Mesenchymal stem cell (in vitro differentiated cells and primary cell): ENCODE data around the gene RIMBP3B.
"Not testable (repeated sequence)": the region's sequence is repeated elsewhere in the genome, so short reads cannot be mapped to it uniquely, and the experiment has no call there.

Experiments
- DNase-seq: peaks from one replicate; pipeline ENCODE4 v3.0.0-alpha.2; 2013
- H2AFZ ChIP-seq: one replicate; pipeline ENCODE4 v1.6.1; 2013; ENCODE audit warnings: low read depth, mild to moderate bottlenecking, control low read depth, inconsistent platforms, low read length, moderate library complexity
- H2AK5ac ChIP-seq: 2 replicates; pipeline ENCODE4 v1.6.1; 2013; ENCODE audit warnings: low read length, moderate library complexity, mild to moderate bottlenecking, inconsistent platforms; ENCODE audit not compliant: severe bottlenecking
- H2BK120ac ChIP-seq: one replicate; pipeline ENCODE4 v1.6.1; 2013; ENCODE audit warnings: low read depth, mild to moderate bottlenecking, inconsistent platforms, low read length, moderate library complexity
- H2BK12ac ChIP-seq, 2 experiments: one replicate each; pipeline ENCODE4 v1.6.1; 2013; ENCODE audit warnings: inconsistent platforms in 2 of 2, low read length in 2 of 2, mild to moderate bottlenecking in 2 of 2, moderate library complexity in 2 of 2, control low read depth in 1 of 2
- H2BK15ac ChIP-seq: one replicate; pipeline ENCODE4 v1.6.1; 2013; ENCODE audit warnings: mild to moderate bottlenecking, low read depth, inconsistent platforms; ENCODE audit not compliant: poor library complexity, severe bottlenecking
- H2BK5ac ChIP-seq: 2 replicates; pipeline ENCODE4 v1.6.1; 2013; ENCODE audit warnings: low read depth, mild to moderate bottlenecking, low read length, control low read depth, inconsistent platforms; ENCODE audit not compliant: poor library complexity, severe bottlenecking
- H3K14ac ChIP-seq, 2 experiments: one replicate each; pipeline ENCODE4 v1.6.1; 2013; ENCODE audit warnings: inconsistent platforms in 2 of 2, low read length in 2 of 2, control low read depth in 1 of 2, mild to moderate bottlenecking in 1 of 2, moderate library complexity in 1 of 2
- H3K18ac ChIP-seq, 2 experiments: one replicate each; pipeline ENCODE4 v1.6.1; 2013; ENCODE audit warnings: inconsistent platforms in 2 of 2, low read length in 2 of 2, control low read depth in 1 of 2, low read depth in 1 of 2, mild to moderate bottlenecking in 1 of 2
- H3K23ac ChIP-seq, 2 experiments: one replicate each; pipeline ENCODE4 v1.6.1; 2013; ENCODE audit warnings: inconsistent platforms in 2 of 2, low read length in 2 of 2, mild to moderate bottlenecking in 2 of 2, moderate library complexity in 2 of 2, control low read depth in 1 of 2
- H3K27ac ChIP-seq: 2 replicates; pipeline ENCODE4 v1.5.1; 2013; ENCODE audit warnings: mild to moderate bottlenecking, moderate library complexity, low read length, control low read depth, inconsistent platforms; ENCODE audit not compliant: poor library complexity, severe bottlenecking
- H3K27me3 ChIP-seq, 2 experiments: 2 replicates each; pipeline versions ENCODE4 v1.6.1 to v1.7.0; 2013; ENCODE audit warnings: low read length in 2 of 2, mild to moderate bottlenecking in 2 of 2, moderate library complexity in 2 of 2, control low read depth in 1 of 2, inconsistent platforms in 1 of 2; ENCODE audit not compliant: control insufficient read depth in 1 of 2, insufficient read depth in 1 of 2
- H3K36me3 ChIP-seq, 2 experiments: 2 replicates each; pipeline versions ENCODE4 v1.6.1 to v1.7.0; 2013; ENCODE audit warnings: low read length in 2 of 2, control low read depth in 1 of 2, inconsistent platforms in 1 of 2, low read depth in 1 of 2, mild to moderate bottlenecking in 1 of 2; ENCODE audit not compliant: insufficient read depth in 2 of 2, control insufficient read depth in 1 of 2
- H3K4ac ChIP-seq, 2 experiments: one replicate each; pipeline ENCODE4 v1.6.1; 2013; ENCODE audit warnings: inconsistent platforms in 2 of 2, low read length in 2 of 2, mild to moderate bottlenecking in 2 of 2, moderate library complexity in 2 of 2, control low read depth in 1 of 2, low read depth in 1 of 2
- H3K4me1 ChIP-seq: 2 replicates; pipeline ENCODE4 v1.6.1; 2013; ENCODE audit warnings: low read depth, low read length, control low read depth; ENCODE audit not compliant: control insufficient read depth, insufficient read depth
- H3K4me2 ChIP-seq: 2 replicates; pipeline ENCODE4 v1.6.1; 2013; ENCODE audit warnings: low read length, mild to moderate bottlenecking, inconsistent platforms; ENCODE audit not compliant: poor library complexity, severe bottlenecking
- H3K4me3 ChIP-seq, 2 experiments: 2 replicates each; pipeline versions ENCODE4 v1.5.1 to v1.7.0; 2013; ENCODE audit warnings: low read length in 2 of 2, mild to moderate bottlenecking in 2 of 2, control low read depth in 1 of 2, low read depth in 1 of 2; ENCODE audit not compliant: insufficient read depth in 1 of 2
- H3K79me1 ChIP-seq: replicated peaks from 2 replicates; pipeline ENCODE4 v1.6.1; 2013; ENCODE audit warnings: mild to moderate bottlenecking, control low read depth, low read length, inconsistent platforms; ENCODE audit not compliant: poor library complexity, severe bottlenecking
- H3K9ac ChIP-seq: 2 replicates; pipeline ENCODE4 v1.7.0; 2013; ENCODE audit warnings: mild to moderate bottlenecking, low read length, moderate library complexity
- H3K9me3 ChIP-seq: 2 replicates; pipeline ENCODE4 v1.7.0; 2013; ENCODE audit warnings: mild to moderate bottlenecking, low read length; ENCODE audit not compliant: control insufficient read depth
- H4K8ac ChIP-seq: one replicate; pipeline ENCODE4 v1.6.1; 2013; ENCODE audit warnings: inconsistent platforms, mild to moderate bottlenecking, low read length, moderate library complexity
- H4K91ac ChIP-seq: one replicate; pipeline ENCODE4 v1.6.1; 2013; ENCODE audit warnings: mild to moderate bottlenecking, low read length, inconsistent platforms
- WGBS: methylation state at CpG from one replicate; pipeline ENCODE4 v1.1.7; 2013; ENCODE audit warnings: mixed read lengths; 5-methylcytosine and 5-hydroxymethylcytosine counted together

RIMBP3B gene

DNA sequence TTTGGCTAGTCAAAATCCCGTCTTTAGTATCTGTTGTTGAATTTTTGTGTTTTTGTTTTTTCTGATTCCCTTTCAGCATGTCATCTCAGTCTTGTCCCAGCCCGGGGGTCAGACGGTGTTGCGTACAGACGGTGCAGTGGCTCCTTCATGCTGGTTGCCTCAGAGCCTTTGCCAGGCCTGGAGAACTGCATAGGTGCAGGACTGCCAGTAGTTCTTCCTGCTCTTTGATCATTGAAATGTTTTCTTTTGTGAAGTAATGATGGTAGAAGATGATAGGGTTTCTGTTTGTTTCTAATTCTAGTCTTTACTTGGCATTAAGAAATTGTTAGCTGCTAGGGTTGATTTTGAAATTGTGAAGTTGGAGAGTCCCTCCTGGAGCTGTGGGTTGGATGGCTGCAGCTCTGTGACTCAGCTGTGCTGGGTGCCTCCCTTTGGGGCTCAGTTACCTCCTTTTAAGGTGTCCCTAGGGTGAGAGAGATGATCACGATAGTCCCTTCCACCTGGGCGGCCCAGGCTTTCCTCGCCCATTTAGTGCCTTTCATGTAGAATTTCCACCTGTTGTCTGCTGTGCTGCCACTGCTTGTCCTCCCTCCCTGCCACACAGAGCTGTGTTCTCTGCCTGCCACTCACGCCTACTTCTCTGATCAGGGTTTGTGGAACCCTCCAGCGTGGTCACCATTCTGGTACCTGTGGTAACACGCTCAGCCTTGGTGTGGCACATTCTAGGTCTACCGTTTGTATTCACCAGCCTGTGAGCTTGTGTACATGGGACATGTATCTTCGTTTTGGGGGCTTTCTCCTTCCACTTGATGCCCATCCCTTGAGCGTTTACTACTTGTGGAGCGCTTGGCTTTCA lies 51.1 kb downstream of the RIMBP3B start:
- not testable (repeated sequence) for H3K4ac ChIP-seq, H3K9ac ChIP-seq, H3K4me2 ChIP-seq, H3K4me1 ChIP-seq, H3K27ac ChIP-seq, DNase-seq, H3K23ac ChIP-seq, H4K8ac ChIP-seq, H3K4me3 ChIP-seq, H2AFZ ChIP-seq, H3K14ac ChIP-seq, H2BK5ac ChIP-seq, H3K36me3 ChIP-seq, H2BK120ac ChIP-seq, H3K18ac ChIP-seq, H2BK12ac ChIP-seq, H3K9me3 ChIP-seq, H3K27me3 ChIP-seq, H4K91ac ChIP-seq, H2AK5ac ChIP-seq, H3K79me1 ChIP-seq, H2BK15ac ChIP-seq
- no CpG with 5 or more reads among the region's 15 CpGs for WGBS

DNA sequence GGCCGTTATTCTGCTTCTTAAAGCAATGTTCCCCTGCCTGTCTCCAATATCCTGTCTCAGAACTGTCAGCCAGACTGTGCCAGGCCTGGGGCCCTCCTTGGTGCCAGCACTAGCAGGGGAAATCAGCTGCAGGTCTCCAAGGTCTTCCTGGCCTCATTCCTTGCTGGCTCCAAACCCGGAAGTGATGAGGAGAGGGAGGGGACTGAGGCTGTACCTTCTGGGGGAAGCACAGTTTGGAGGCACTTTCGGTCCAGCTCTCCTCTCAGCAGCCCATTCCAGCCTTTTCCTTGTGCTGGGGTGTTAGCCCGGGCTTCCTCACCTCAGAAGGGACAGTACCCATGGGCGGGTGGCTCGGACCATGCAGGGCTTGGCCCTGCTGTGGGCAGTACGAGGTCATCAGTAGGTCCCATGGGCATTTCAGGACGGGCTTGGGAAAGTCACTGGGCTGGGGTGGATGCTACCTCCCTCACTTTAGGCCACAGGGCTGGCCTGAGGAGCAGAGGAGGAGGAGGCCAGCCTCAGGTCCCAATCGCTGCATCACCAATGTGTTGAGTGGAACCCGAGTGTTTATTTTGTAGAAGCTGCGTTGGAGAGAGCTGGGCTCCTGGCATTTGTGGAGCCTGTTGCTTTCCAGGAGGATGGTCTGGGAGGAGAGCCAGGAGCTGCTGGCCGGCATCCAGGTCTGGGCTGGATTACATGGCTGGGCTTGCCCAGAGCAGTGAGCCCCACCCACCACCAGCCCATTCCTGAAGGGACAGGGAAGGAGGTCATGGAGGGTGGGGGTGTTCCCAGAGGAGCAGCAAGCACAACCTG lies 52.7 kb downstream of the RIMBP3B start:
- not testable (repeated sequence) for H2AFZ ChIP-seq, H3K4me3 ChIP-seq, H3K4me2 ChIP-seq, H3K27ac ChIP-seq, H2BK15ac ChIP-seq, H4K91ac ChIP-seq, H2BK5ac ChIP-seq, H3K9ac ChIP-seq, H2BK120ac ChIP-seq, H3K79me1 ChIP-seq, H2BK12ac ChIP-seq, H4K8ac ChIP-seq, H3K9me3 ChIP-seq, H3K4ac ChIP-seq, H3K23ac ChIP-seq, H3K14ac ChIP-seq, DNase-seq, H3K4me1 ChIP-seq, H3K18ac ChIP-seq, H3K36me3 ChIP-seq, H3K27me3 ChIP-seq, H2AK5ac ChIP-seq
- no CpG with 5 or more reads among the region's 12 CpGs for WGBS

DNA sequence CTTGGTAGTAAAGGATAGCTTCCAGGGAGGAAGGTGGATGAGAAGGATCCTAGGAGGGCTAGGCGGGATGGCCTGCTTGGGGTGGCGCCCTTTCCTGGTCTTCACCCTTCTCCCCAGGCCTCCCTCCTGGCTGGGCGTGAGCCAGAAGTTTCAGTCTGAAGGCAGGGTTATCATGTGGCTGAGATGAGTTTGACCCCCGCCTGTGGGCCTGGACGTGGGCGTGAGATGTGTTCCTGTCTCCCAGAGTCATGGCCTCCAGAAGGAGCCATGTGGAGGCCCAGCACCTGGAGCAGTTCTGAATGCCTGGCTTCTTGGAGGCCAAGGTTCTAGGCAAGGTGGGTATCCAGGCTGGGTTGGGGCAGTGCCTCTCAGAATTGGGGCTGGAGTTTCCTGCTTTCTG lies 54.5 kb downstream of the RIMBP3B start:
- not testable (repeated sequence) for H3K79me1 ChIP-seq, H3K4me3 ChIP-seq, H3K27me3 ChIP-seq, H3K27ac ChIP-seq, H2BK5ac ChIP-seq, H3K14ac ChIP-seq, H4K91ac ChIP-seq, DNase-seq, H3K18ac ChIP-seq, H2BK12ac ChIP-seq, H3K23ac ChIP-seq, H2AK5ac ChIP-seq, H4K8ac ChIP-seq, H3K9ac ChIP-seq, H2BK15ac ChIP-seq, H3K4me2 ChIP-seq, H3K36me3 ChIP-seq, H3K9me3 ChIP-seq, H3K4me1 ChIP-seq, H2AFZ ChIP-seq, H3K4ac ChIP-seq, H2BK120ac ChIP-seq
- WGBS = no CpG with 5 or more reads among the region's 6 CpGs
